Lower lobe of right lung (tissue), 2 donors: ENCODE results near the gene FEM1B. TPM values are rescaled to one million over a fixed set of nuclear protein-coding genes. Genes with fewer than 3 reads are reported as not detected.
"Not testable (repeated sequence)": the region's sequence is repeated elsewhere in the genome, so short reads cannot be mapped to it uniquely, and the experiment has no call there.

ENCODE experiments used
- ATAC-seq, 2 donors: fragments of 200-7000 bp; cut with Tn5 transposase; one replicate each; pipeline ENCODE4 v1.9.1; 2020 to 2022; ENCODE audit warnings: mild to moderate bottlenecking in 2 of 2, moderate library complexity in 2 of 2
- DNase-seq: peaks from one replicate; pipeline ENCODE4 v3.0.0-alpha.2; 2020
- H3K27ac ChIP-seq: fragments of 200-600 bp; one replicate; pipeline ENCODE4 v1.8.0; 2022
- H3K27me3 ChIP-seq: fragments of 200-600 bp; one replicate; pipeline ENCODE4 v1.8.0; 2022; ENCODE audit warnings: low read depth
- H3K36me3 ChIP-seq: fragments of 200-600 bp; one replicate; pipeline ENCODE4 v1.8.0; 2022; ENCODE audit warnings: mild to moderate bottlenecking
- H3K4me1 ChIP-seq: fragments of 200-600 bp; one replicate; pipeline ENCODE4 v1.8.0; 2022
- H3K4me3 ChIP-seq: fragments of 200-600 bp; one replicate; pipeline ENCODE4 v1.8.0; 2022; ENCODE audit warnings: mild to moderate bottlenecking
- H3K9me3 ChIP-seq: fragments of 200-600 bp; one replicate; pipeline ENCODE4 v1.8.0; 2022
- CTCF ChIP-seq: fragments of 200-600 bp; IDR thresholded peaks from one replicate; pipeline ENCODE4 v1.8.0; 2022; ENCODE audit warnings: antibody characterized with exemption, mild to moderate bottlenecking
- intact Hi-C: fragments of 100-400 bp; cut with DNase I; formaldehyde crosslinking; loops from one replicate; pipeline ENCODE4 v1.11.0; 2022
- total RNA-seq: library from RNA; stranded (reverse); fragmentation: NEBNext Ultra II Directional; extraction: Animal tissue kit (Norgen Biotek cat#: 25700); gene quantifications from one replicate; pipeline ENCODE4 v1.2.1, GENCODE V29; 2021
- donor health status: DM: no; HTN: yes; CAD: no; lungs with severe emphysema.

The FEM1B gene
- total RNA-seq, 1 donor from 2014 or later: 55.3 TPM

GRCh38 chr15:68230157-68231100, 47.1 kb upstream of the FEM1B start:
- intact Hi-C loops: no loop called here
- H3K36me3 ChIP-seq: no peaks in the 10 kb centered on the region
- no peak for TF ChIP-seq CTCF
- H3K4me3 ChIP-seq: peak overlapping the region; percentile 96
- ATAC-seq (no peak), DNase-seq (no peak)
- H3K27me3 ChIP-seq: no peaks in the 10 kb centered on the region
- H3K4me1 ChIP-seq: peaks cover 19% of the 10 kb centered on the region
- H3K27ac ChIP-seq: peak overlapping the region; percentile 85
- no peaks in the 10 kb centered on the region for H3K9me3 ChIP-seq

DNA sequence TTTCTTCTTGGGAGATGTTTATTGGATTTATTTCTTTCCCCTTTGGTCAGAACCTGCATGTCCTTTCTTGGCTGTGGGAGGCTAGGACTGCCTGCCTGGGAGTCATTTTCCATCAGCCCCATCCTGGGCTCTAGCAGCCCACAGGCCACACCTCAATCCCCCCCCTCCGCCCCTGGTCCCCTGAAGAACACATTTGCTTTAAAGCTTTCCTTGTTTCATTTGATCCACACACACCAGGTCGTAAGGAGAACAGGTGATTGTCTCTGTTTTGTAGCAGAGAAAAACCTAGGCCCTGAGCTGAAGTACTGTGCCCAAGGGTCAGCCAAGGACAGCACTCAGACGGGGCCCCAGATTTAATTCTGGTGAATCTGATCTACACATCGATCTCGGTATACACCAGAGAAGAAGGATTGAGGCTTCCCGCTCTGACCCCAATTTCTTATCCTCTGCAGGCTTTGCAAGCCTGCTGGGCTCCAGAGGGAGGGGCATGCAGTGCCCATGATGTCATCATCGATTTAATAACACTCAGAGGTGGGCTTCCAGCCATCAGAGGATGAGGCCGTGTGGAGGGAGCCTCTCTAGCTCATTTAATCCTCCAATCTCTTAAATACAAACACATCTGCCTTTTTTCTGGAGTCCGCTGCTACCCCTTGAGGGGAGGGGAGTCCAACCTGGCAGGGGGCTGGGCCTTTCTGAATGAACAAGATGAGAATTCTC, 46.3 kb upstream of the FEM1B start:
- DNase-seq: no peak

DNA sequence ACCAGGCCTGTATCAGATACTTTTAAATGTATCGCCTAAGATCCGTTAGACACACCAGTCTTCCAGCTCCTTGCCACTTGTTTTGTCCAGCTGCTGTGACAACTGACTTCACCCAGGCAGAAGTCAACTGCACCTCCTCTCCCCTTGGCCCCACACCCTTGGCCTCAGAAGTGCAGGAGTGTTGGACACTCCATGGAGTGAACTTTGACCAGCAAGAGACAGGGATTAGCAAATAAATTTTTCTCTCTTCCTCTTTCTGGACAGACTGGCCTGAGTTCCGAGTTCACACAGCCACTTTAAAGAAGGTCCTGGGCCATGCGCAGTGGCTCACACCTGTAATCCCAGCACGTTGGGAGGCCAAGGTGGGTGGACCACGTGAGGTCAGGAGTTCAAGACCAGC, 45.1 kb upstream of the FEM1B start:
- intact Hi-C loops: no loop called here
- Histone ChIP-seq H3K36me3 (no peaks in the 10 kb centered on the region), H3K4me1 (peaks cover 18% of the 10 kb centered on the region), H3K4me3 (no peak overlapping the region), H3K27ac (no peak overlapping the region), H3K9me3 (no peaks in the 10 kb centered on the region), H3K27me3 (no peaks in the 10 kb centered on the region)
- no peak for TF ChIP-seq CTCF
- ATAC-seq: no peak
- no peak for DNase-seq

More for the DNA sequence above, 46.3 kb upstream of the FEM1B start:
- TF ChIP-seq CTCF: no peak
- Histone ChIP-seq H3K4me3 (no peak overlapping the region), H3K9me3 (no peaks in the 10 kb centered on the region), H3K27ac (no peak overlapping the region), H3K27me3 (no peaks in the 10 kb centered on the region), H3K36me3 (no peaks in the 10 kb centered on the region), H3K4me1 (peaks cover 19% of the 10 kb centered on the region)
- ATAC-seq: no peak
- intact Hi-C loops: no loop called here

DNA sequence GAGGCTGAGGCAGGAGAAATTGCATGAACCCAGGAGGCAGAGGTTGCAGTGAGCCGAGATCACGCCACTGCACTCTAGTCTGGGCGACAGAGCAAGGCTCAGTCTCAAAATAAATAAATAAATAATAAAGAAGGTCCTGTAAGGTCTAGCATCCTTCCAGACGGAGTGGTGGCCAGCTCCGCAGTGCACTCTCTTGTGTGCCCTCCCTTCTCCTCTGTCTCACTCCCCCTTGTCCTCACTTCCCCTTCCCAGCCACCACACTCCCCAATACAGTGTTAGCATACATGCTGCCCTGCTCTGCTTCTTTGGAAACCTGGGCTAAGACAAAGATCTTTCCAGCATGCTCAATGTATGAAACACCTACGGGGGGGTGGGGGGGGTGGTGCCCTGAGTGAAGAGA, 44.6 kb upstream of the FEM1B start:
- no peaks in the 10 kb centered on the region for H3K36me3 ChIP-seq
- TF ChIP-seq CTCF: no peak
- H3K4me3 ChIP-seq: no peak overlapping the region
- H3K4me1 ChIP-seq: peaks cover 14% of the 10 kb centered on the region
- no peak for ATAC-seq
- intact Hi-C loops: no loop called here
- no peaks in the 10 kb centered on the region for H3K27me3 ChIP-seq
- H3K27ac ChIP-seq: no peak overlapping the region
- DNase-seq: no peak
- no peaks in the 10 kb centered on the region for H3K9me3 ChIP-seq

DNA sequence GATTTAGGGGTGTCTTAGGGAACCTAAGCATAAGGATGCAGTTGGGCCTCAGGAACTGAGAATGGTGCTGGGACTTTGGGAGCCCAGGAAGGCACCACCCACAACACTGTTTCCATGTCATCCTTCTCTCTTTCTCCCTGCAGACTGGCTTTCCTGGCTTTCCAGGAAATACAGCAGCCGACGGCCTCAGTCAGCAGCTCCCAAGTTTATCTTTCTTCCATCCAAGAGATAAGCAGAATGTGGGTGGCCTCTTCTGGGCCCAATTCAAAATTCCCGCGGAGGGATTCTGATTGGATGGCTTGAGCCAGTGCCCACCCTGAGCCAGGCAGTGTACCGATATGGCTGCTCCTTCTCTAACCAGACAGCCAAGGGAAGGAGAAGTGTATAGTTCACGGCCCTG, 43.5 kb upstream of the FEM1B start:
- Histone ChIP-seq H3K27ac (no peak overlapping the region), H3K9me3 (no peaks in the 10 kb centered on the region), H3K27me3 (no peaks in the 10 kb centered on the region), H3K4me3 (no peak overlapping the region), H3K36me3 (no peaks in the 10 kb centered on the region), H3K4me1 (peaks cover 4% of the 10 kb centered on the region)
- DNase-seq: no peak
- intact Hi-C loops: no loop called here
- no peak for TF ChIP-seq CTCF
- ATAC-seq: no peak

DNA sequence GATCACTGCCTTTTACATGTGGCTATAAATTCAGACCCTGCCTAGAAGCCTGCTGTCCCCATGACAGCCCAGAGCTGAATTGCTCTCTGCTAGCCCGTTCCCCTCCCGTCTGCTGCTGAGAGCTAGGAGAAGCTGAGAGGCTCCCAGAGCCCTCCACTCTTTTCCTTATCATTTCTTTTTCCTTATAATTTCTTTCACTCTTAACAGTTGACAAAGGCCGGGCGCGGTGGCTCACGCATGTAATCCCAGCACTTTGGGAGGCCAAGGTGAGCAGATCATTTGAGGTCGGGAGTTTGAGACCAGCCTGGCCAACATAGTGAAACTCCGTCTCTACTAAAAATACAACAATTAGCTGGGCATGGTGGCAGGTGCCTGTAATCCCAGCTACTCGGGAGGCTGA, 43.0 kb upstream of the FEM1B start:
- H3K4me3 ChIP-seq, H3K27me3 ChIP-seq, H3K4me1 ChIP-seq, H3K27ac ChIP-seq, H3K36me3 ChIP-seq, ATAC-seq, intact Hi-C loops, H3K9me3 ChIP-seq, DNase-seq: not testable (repeated sequence)
